ENCODE measurements around the gene MIAT. TPM values are rescaled to one million over a fixed set of nuclear protein-coding genes. Genes with fewer than 3 reads are reported as not detected.

MIAT gene
- polyA plus RNA-seq, 2 of the 4 experiments (the other 2 are of a cell fraction) = 1.5 to 2.2 TPM

GRCh38 chr22:26609287-26609686 lies 48.1 kb upstream of the MIAT start:
- ChIA-PET POLR2A (no interaction called here), CTCF (no interaction called here)
- Histone ChIP-seq H3K9me3 (no peaks in the 10 kb centered on the region), H3K27ac (no peak overlapping the region), H3K4me3 (no peak overlapping the region), H3K4me2 (no peak overlapping the region), H3K4me1 (no peaks in the 10 kb centered on the region; the same call in 2 of the 3 replicates)
- DNase-seq (ENCODE audit: low read depth in 1 of 2, low spot score in 1 of 2) (no peak), FAIRE-seq (no peak), ATAC-seq (no peak)
- WGBS (ENCODE audit: missing lambda C conversion rate) = 46% methylated on average over 2 of the region's 2 CpGs
- TF ChIP-seq CBX8 (IDR thresholded peaks at IDR 0.05) = no peak
- TF ChIP-seq, protein P1, sequence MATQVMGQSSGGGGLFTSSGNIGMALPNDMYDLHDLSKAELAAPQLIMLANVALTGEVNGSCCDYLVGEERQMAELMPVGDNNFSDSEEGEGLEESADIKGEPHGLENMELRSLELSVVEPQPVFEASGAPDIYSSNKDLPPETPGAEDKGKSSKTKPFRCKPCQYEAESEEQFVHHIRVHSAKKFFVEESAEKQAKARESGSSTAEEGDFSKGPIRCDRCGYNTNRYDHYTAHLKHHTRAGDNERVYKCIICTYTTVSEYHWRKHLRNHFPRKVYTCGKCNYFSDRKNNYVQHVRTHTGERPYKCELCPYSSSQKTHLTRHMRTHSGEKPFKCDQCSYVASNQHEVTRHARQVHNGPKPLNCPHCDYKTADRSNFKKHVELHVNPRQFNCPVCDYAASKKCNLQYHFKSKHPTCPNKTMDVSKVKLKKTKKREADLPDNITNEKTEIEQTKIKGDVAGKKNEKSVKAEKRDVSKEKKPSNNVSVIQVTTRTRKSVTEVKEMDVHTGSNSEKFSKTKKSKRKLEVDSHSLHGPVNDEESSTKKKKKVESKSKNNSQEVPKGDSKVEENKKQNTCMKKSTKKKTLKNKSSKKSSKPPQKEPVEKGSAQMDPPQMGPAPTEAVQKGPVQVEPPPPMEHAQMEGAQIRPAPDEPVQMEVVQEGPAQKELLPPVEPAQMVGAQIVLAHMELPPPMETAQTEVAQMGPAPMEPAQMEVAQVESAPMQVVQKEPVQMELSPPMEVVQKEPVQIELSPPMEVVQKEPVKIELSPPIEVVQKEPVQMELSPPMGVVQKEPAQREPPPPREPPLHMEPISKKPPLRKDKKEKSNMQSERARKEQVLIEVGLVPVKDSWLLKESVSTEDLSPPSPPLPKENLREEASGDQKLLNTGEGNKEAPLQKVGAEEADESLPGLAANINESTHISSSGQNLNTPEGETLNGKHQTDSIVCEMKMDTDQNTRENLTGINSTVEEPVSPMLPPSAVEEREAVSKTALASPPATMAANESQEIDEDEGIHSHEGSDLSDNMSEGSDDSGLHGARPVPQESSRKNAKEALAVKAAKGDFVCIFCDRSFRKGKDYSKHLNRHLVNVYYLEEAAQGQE (IDR thresholded peaks at IDR 0.05) = no peak
- no peak for TF ChIP-seq RAD21 (conservative IDR thresholded peaks at IDR 0.05 in 1 of 2, IDR thresholded peaks at IDR 0.05 in 1 of 2)
- TF ChIP-seq JUN (IDR thresholded peaks at IDR 0.05) = no peak
- TF ChIP-seq TFCP2L1 (CRISPR knock-in tag; IDR thresholded peaks at IDR 0.05) = no peak
- no peak for TF ChIP-seq HEYL (CRISPR knock-in tag; IDR thresholded peaks at IDR 0.05)
- TF ChIP-seq FOSL2 (IDR thresholded peaks at IDR 0.05) = no peak
- no peak for TF ChIP-seq FOSL2 (CRISPR knock-in tag; IDR thresholded peaks at IDR 0.05)

DNA sequence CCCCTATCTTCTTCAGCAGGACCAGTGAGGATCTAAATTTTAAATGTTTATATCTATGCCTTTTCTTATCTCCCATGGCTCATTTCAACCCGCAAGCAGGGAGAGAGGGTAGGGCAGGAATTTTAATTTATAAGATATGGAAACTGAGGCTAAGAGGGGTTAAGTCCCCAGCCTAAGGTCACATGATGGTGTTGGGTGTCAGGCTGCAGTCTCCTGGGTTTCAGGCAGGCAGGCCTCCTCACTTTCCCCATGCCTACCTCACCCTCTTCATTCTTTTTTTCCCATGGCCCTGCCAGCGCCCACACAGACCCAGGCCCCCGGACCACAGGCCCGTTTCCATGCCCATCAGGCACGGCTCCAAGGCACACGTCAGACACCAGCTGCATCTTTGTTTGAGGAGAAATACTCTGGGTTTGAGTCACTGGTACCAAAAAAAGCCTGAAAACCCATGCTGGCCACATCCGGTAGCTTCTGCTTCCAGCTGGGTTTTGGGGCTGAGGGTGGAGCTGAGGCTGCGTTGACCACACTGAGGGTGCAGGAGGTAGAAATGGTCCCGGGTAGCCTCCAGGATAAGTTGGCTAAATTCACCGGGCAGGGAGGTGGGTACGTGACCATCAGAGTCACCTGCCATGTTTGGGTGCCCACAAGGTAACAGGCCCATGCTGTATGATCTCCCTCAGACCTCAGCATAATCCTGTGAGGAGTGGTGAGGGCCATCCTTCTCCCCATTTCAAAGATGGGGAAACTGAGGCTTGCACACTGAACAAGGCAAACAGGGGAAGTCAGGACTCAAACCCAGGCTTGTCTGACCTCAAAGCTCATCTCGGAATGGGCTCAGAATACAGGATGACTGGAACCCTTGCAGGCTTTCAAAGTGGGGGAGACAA lies 47.1 kb upstream of the MIAT start:
- FAIRE-seq = no peak
- no peaks in the 10 kb centered on the region for H3K9me3 ChIP-seq
- TF ChIP-seq, protein P1 (IDR thresholded peaks at IDR 0.05) = no peak
- TF ChIP-seq ZC3H11A (IDR thresholded peaks at IDR 0.05) = no peak
- no peak for TF ChIP-seq FOXS1 (CRISPR knock-in tag; IDR thresholded peaks at IDR 0.05)
- no peak for TF ChIP-seq EHMT2 (IDR thresholded peaks at IDR 0.05; ENCODE audit: low read depth)
- no peak for TF ChIP-seq TFCP2L1 (CRISPR knock-in tag; IDR thresholded peaks at IDR 0.05)
- TF ChIP-seq POLR2A (IDR thresholded peaks at IDR 0.05; ENCODE audit: low read length) = no peak
- TF ChIP-seq CBX8 (IDR thresholded peaks at IDR 0.05) = no peak
- no peak for TF ChIP-seq RARB (CRISPR knock-in tag; IDR thresholded peaks at IDR 0.05)
- TF ChIP-seq GATA3 (IDR thresholded peaks at IDR 0.05; ENCODE audit: borderline replicate concordance) = no peak
- TF ChIP-seq FOSB (CRISPR knock-in tag; IDR thresholded peaks at IDR 0.05) = no peak
- TF ChIP-seq, protein P2, sequence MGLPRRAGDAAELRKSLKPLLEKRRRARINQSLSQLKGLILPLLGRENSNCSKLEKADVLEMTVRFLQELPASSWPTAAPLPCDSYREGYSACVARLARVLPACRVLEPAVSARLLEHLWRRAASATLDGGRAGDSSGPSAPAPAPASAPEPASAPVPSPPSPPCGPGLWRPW (IDR thresholded peaks at IDR 0.05) = no peak
- TF ChIP-seq, protein P3, sequence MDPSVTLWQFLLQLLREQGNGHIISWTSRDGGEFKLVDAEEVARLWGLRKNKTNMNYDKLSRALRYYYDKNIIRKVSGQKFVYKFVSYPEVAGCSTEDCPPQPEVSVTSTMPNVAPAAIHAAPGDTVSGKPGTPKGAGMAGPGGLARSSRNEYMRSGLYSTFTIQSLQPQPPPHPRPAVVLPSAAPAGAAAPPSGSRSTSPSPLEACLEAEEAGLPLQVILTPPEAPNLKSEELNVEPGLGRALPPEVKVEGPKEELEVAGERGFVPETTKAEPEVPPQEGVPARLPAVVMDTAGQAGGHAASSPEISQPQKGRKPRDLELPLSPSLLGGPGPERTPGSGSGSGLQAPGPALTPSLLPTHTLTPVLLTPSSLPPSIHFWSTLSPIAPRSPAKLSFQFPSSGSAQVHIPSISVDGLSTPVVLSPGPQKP (IDR thresholded peaks at IDR 0.05; ENCODE audit: low read depth, low read length) = no peak
- TF ChIP-seq EHF (CRISPR knock-in tag; IDR thresholded peaks at IDR 0.05) = no peak
- TF ChIP-seq, protein P4, sequence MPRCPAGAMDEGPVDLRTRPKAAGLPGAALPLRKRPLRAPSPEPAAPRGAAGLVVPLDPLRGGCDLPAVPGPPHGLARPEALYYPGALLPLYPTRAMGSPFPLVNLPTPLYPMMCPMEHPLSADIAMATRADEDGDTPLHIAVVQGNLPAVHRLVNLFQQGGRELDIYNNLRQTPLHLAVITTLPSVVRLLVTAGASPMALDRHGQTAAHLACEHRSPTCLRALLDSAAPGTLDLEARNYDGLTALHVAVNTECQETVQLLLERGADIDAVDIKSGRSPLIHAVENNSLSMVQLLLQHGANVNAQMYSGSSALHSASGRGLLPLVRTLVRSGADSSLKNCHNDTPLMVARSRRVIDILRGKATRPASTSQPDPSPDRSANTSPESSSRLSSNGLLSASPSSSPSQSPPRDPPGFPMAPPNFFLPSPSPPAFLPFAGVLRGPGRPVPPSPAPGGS (IDR thresholded peaks at IDR 0.05) = no peak
- no peak for TF ChIP-seq MAZ (IDR thresholded peaks at IDR 0.05; ENCODE audit: borderline replicate concordance, low read depth, low read length)
- no peak for DNase-seq (ENCODE audit: low read depth in 1 of 2, low spot score in 1 of 2)
- H3K4me1 ChIP-seq = no peaks in the 10 kb centered on the region; the same call in 2 of the 3 replicates
- ChIA-PET POLR2A (no interaction called here), CTCF (interaction anchor here (1.3 kb wide), 1 partner anchor 108 kb away, joined by 3 read pairs; no protein-coding TSS in a partner anchor)
- no peak overlapping the region for H3K4me3 ChIP-seq
- H3K27ac ChIP-seq = no peak overlapping the region
- ATAC-seq = peak; percentile 37 to 39; a peak in 3 of 6 replicates
- no peak overlapping the region for H3K4me2 ChIP-seq
- WGBS (ENCODE audit: missing lambda C conversion rate) = 52% methylated on average over 12 of the region's 12 CpGs

Data from A549 (cell line).